Measurements from ENCODE around the gene RTKN. TPM values are rescaled to one million over a fixed set of nuclear protein-coding genes. Genes with fewer than 3 reads are reported as not detected.
A peak's percentile ranks its signal among the peaks of the same experiment; 100 is the strongest.

RTKN gene
- total RNA-seq, 2 donors from 2014 or later: 3.1 to 4.8 TPM

- H3K4me3 Mint-ChIP-seq: no peak overlapping the region
- DNase-seq (peak; percentile 19), ATAC-seq (replicated peaks in 1 of 2) (peak; percentile 71 to 79)
- no peaks in the 10 kb centered on the region for H3K27me3 Mint-ChIP-seq (ENCODE audit: low read depth)
- no peaks in the 10 kb centered on the region for H3K9me3 Mint-ChIP-seq
- no peaks in the 10 kb centered on the region for H3K4me1 Mint-ChIP-seq (ENCODE audit: low read depth)
- no peak overlapping the region for H3K27ac Mint-ChIP-seq
- H3K36me3 Mint-ChIP-seq (ENCODE audit: insufficient read depth in 2 of 2): no peaks in the 10 kb centered on the region
These were observed 54.4 kb downstream of the RTKN start for GRCh38 chr2:74387346-74387745.

- Mint-ChIP-seq H3K27ac (no peak overlapping the region), H3K9me3 (no peaks in the 10 kb centered on the region), H3K36me3 (ENCODE audit: insufficient read depth in 2 of 2) (no peaks in the 10 kb centered on the region), H3K4me3 (no peak overlapping the region), H3K27me3 (ENCODE audit: low read depth) (no peaks in the 10 kb centered on the region), H3K4me1 (ENCODE audit: low read depth) (peaks cover 14% of the 10 kb centered on the region)
- ATAC-seq (replicated peaks in 1 of 2) (no peak), DNase-seq (no peak)
These were observed 56.3 kb downstream of the RTKN start for GRCh38 chr2:74385396-74385795.

GRCh38 chr2:74384051-74384450 is 57.7 kb downstream of the RTKN start:
- no peak for ATAC-seq (replicated peaks in 1 of 2)
- DNase-seq: no peak
- Mint-ChIP-seq H3K27ac (peak overlapping the region; percentile 24), H3K27me3 (ENCODE audit: low read depth) (no peaks in the 10 kb centered on the region), H3K36me3 (ENCODE audit: insufficient read depth in 2 of 2) (no peaks in the 10 kb centered on the region), H3K4me3 (no peak overlapping the region), H3K9me3 (no peaks in the 10 kb centered on the region), H3K4me1 (ENCODE audit: low read depth) (peaks cover 18% of the 10 kb centered on the region)

- no peak overlapping the region for H3K27ac Mint-ChIP-seq
- ATAC-seq (replicated peaks in 1 of 2): no peak
- no peaks in the 10 kb centered on the region for H3K36me3 Mint-ChIP-seq (ENCODE audit: insufficient read depth in 2 of 2)
- H3K27me3 Mint-ChIP-seq (ENCODE audit: low read depth): no peaks in the 10 kb centered on the region
- peaks cover 18% of the 10 kb centered on the region for H3K4me1 Mint-ChIP-seq (ENCODE audit: low read depth)
- no peaks in the 10 kb centered on the region for H3K9me3 Mint-ChIP-seq
- no peak for DNase-seq
- H3K4me3 Mint-ChIP-seq: no peak overlapping the region
These were observed 58.5 kb downstream of the RTKN start for GRCh38 chr2:74383254-74383653.

- DNase-seq: no peak
- no peaks in the 10 kb centered on the region for H3K9me3 Mint-ChIP-seq
- no peak overlapping the region for H3K4me3 Mint-ChIP-seq
- H3K36me3 Mint-ChIP-seq (ENCODE audit: insufficient read depth in 2 of 2): no peaks in the 10 kb centered on the region
- H3K27ac Mint-ChIP-seq: no peak overlapping the region
- no peaks in the 10 kb centered on the region for H3K27me3 Mint-ChIP-seq (ENCODE audit: low read depth)
- ATAC-seq (replicated peaks in 1 of 2): no peak
- H3K4me1 Mint-ChIP-seq (ENCODE audit: low read depth): peaks cover 18% of the 10 kb centered on the region
These were observed 60.0 kb downstream of the RTKN start for GRCh38 chr2:74381751-74382150.

- Mint-ChIP-seq H3K9me3 (no peaks in the 10 kb centered on the region), H3K4me3 (peak within 1 kb of the TSS; percentile 2 to 6), H3K4me1 (ENCODE audit: low read depth) (peaks cover 18% of the 10 kb centered on the region), H3K36me3 (ENCODE audit: insufficient read depth in 2 of 2) (no peaks in the 10 kb centered on the region), H3K27ac (no peak within 1 kb of the TSS), H3K27me3 (ENCODE audit: low read depth) (no peaks in the 10 kb centered on the region)
- peak; percentile 37 to 59 for ATAC-seq (replicated peaks in 1 of 2)
- peak; percentile 8 to 13 for DNase-seq
These were observed 61.6 kb downstream of the RTKN start, which contains the start of gene DCTN1 for GRCh38 chr2:74379851-74380789. TSS of gene DCTN1 (minus strand) at chr2:74380311. CDS start at chr2:74380037, 274 bp downstream.

GRCh38 chr2:74378007-74378406 is 63.7 kb downstream of the RTKN start:
- ATAC-seq (replicated peaks in 1 of 2) (no peak), DNase-seq (no peak)
- Mint-ChIP-seq H3K9me3 (no peaks in the 10 kb centered on the region), H3K27ac (no peak overlapping the region), H3K4me1 (ENCODE audit: low read depth) (peaks cover 22% of the 10 kb centered on the region), H3K36me3 (ENCODE audit: insufficient read depth in 2 of 2) (no peaks in the 10 kb centered on the region), H3K4me3 (no peak overlapping the region), H3K27me3 (ENCODE audit: low read depth) (no peaks in the 10 kb centered on the region)

- no peak overlapping the region for H3K4me3 Mint-ChIP-seq
- no peaks in the 10 kb centered on the region for H3K9me3 Mint-ChIP-seq
- peaks cover 11% of the 10 kb centered on the region for H3K4me1 Mint-ChIP-seq (ENCODE audit: low read depth)
- peaks cover 0 to 2% of the 10 kb centered on the region in 2 donors for H3K36me3 Mint-ChIP-seq (ENCODE audit: insufficient read depth in 2 of 2)
- ATAC-seq (replicated peaks in 1 of 2) (no peak), DNase-seq (no peak)
- no peaks in the 10 kb centered on the region for H3K27me3 Mint-ChIP-seq (ENCODE audit: low read depth)
- no peak overlapping the region for H3K27ac Mint-ChIP-seq
These were observed 65.9 kb downstream of the RTKN start for GRCh38 chr2:74375838-74376237.

Other genes starting within 250 kb of the RTKN start
- gene MTHFD2, start 243.3 kb downstream of the RTKN start, total RNA-seq: 100 to 1,000 TPM; 518 to 624 TPM
- gene SLC4A5, start 98.5 kb downstream of the RTKN start, total RNA-seq: 1 to 10 TPM; 4.4 to 6.5 TPM
- gene DCTN1, start 61.6 kb downstream of the RTKN start, total RNA-seq: 10 to 100 TPM; 68.9 to 71.4 TPM
- gene C2orf81, start 20.3 kb downstream of the RTKN start, total RNA-seq: 1 to 10 TPM; 3.7 to 4.9 TPM
- gene WDR54, start 20.2 kb downstream of the RTKN start, total RNA-seq: 10 to 100 TPM; 67.6 to 67.9 TPM
- 10 to 100 TPM; 39.2 to 44.1 TPM for gene INO80B, start 13.2 kb upstream of the RTKN start, total RNA-seq
- gene WBP1, start 16.5 kb upstream of the RTKN start, total RNA-seq: 10 to 100 TPM; 65.0 to 87.7 TPM
- gene MOGS, start 23.4 kb upstream of the RTKN start, total RNA-seq: 10 to 100 TPM; 64.7 to 65.1 TPM
- gene MRPL53, start 30.7 kb upstream of the RTKN start, total RNA-seq: 10 to 100 TPM; 65.7 to 80.7 TPM
- gene CCDC142, start 41.1 kb upstream of the RTKN start, total RNA-seq: 1 to 10 TPM; 9.0 to 9.5 TPM
- gene TTC31, start 41.1 kb upstream of the RTKN start, total RNA-seq: 10 to 100 TPM; 41.8 to 43.9 TPM
- 1 to 10 TPM; 1.2 TPM for gene LBX2, start 57.7 kb upstream of the RTKN start, total RNA-seq
- 10 to 100 TPM; 46.9 to 63.1 TPM for gene PCGF1, start 65.8 kb upstream of the RTKN start, total RNA-seq
- gene TLX2, start 72.5 kb upstream of the RTKN start, total RNA-seq: 1 to 10 TPM; 1.4 to 2.4 TPM
- 1 to 10 TPM; 1.5 to 1.9 TPM for gene DQX1, start 84.3 kb upstream of the RTKN start, total RNA-seq
- 100 to 1,000 TPM; 128 to 136 TPM for gene AUP1, start 87.8 kb upstream of the RTKN start, total RNA-seq
- 10 to 100 TPM; 74.3 to 84.9 TPM for gene HTRA2, start 88.0 kb upstream of the RTKN start, total RNA-seq
- 1 to 10 TPM; 3.1 to 3.6 TPM for gene LOXL3, start 112.0 kb upstream of the RTKN start, total RNA-seq
- gene DOK1, start 112.8 kb upstream of the RTKN start, total RNA-seq: 10 to 100 TPM; 20.6 to 25.6 TPM
- not detected for gene M1AP, start 206.4 kb upstream of the RTKN start, total RNA-seq
- gene SEMA4F, start 212.3 kb upstream of the RTKN start, total RNA-seq: 1 to 10 TPM; 6.4 to 9.7 TPM